HCT116 (cell line): Measurements from ENCODE around the gene DLX3. TPM values are rescaled to one million over a fixed set of nuclear protein-coding genes. Genes with fewer than 3 reads are reported as not detected.
"Not testable (repeated sequence)": the region's sequence is repeated elsewhere in the genome, so short reads cannot be mapped to it uniquely, and the experiment has no call there.

Experiments used
- ATAC-seq: fragments of 200-7000 bp; cut with Tn5 transposase; 2 replicates; pipeline ENCODE4 v1.9.1; 2020; ENCODE audit warnings: mild to moderate bottlenecking, moderate library complexity
- BruUV-seq: library from RNA; stranded (reverse); fragments of 400-500 nt; replicated peaks from 2 replicates; lab custom pipeline; 2021; lab: Mats Ljungman, UMichigan
- CTCF ChIA-PET: fragments of 300-600 bp; sonication (Branson Sonifier 250); formaldehyde crosslinking; loops from one replicate; lab custom pipeline; 2021; ENCODE audit warnings: antibody characterized with exemption; lab: Charles Lee
- POLR2A ChIA-PET: fragments of 300-600, 350-600 bp; sonication (Branson Sonifier 250); formaldehyde crosslinking; loops from one replicate; lab custom pipeline; 2021; ENCODE audit warnings: antibody characterized with exemption; lab: Charles Lee
- RAD21 ChIA-PET, 2 experiments: fragments of 300-600 bp; sonication (Branson Sonifier 250); formaldehyde crosslinking; loops; one replicate each; lab custom pipeline; 2023; ENCODE audit warnings: low total read pairs in 2 of 2; ENCODE audit not compliant: uncharacterized antibody in 2 of 2, unreplicated experiment in 2 of 2, low non-redundant PET in 1 of 2; lab: Charles Lee
- DNase-seq: peaks from one replicate; pipeline ENCODE4 v3.0.0-alpha.2; 2010; ENCODE audit warnings: low read depth, low spot score
- H2AFZ ChIP-seq: fragments of 200-600 bp; shearing (Covaris generic), sonication (generic); 2 replicates; pipeline ENCODE4 v1.6.1; 2017; ENCODE audit warnings: low read depth, mixed run types, mixed read lengths, antibody characterized with exemption, low read length; ENCODE audit not compliant: poor library complexity, severe bottlenecking
- H3K27ac ChIP-seq: 2 replicates; pipeline ENCODE4 v1.5.1; 2012; ENCODE audit warnings: low read depth, low read length
- H3K27me3 ChIP-seq: fragments of 200-600 bp; sonication (generic); 2 replicates; pipeline ENCODE4 v1.6.1; 2016; ENCODE audit warnings: mixed run types, low read length, mixed read lengths; ENCODE audit not compliant: insufficient read depth
- H3K36me3 ChIP-seq, 2 experiments: fragments of 200-500 bp in 1 of 2; fragments of 200-600 bp in 1 of 2; sonication (Bioruptor generic) in 1 of 2; sonication (generic) in 1 of 2; 2 replicates each; pipeline versions ENCODE4 v1.5.1 to v1.6.1; 2014 to 2016; ENCODE audit warnings: low read length in 2 of 2, inconsistent platforms in 1 of 2, mixed read lengths in 1 of 2, mixed run types in 1 of 2; ENCODE audit not compliant: insufficient read depth in 2 of 2, control insufficient read depth in 1 of 2
- H3K4me1 ChIP-seq, 2 experiments: fragments of 200-600 bp in 1 of 2; sonication (generic) in 1 of 2; 2 replicates each; pipeline versions ENCODE4 v1.5.1 to v1.6.1; 2012 to 2017; ENCODE audit warnings: low read length in 2 of 2, inconsistent platforms in 1 of 2, mild to moderate bottlenecking in 1 of 2, mixed read lengths in 1 of 2, mixed run types in 1 of 2, moderate library complexity in 1 of 2; ENCODE audit not compliant: insufficient read depth in 2 of 2, control insufficient read depth in 1 of 2
- H3K4me2 ChIP-seq: fragments of 200-600 bp; sonication (generic); 2 replicates; pipeline ENCODE4 v1.6.1; 2017; ENCODE audit warnings: mixed run types, low read length, mixed read lengths
- H3K4me3 ChIP-seq, 2 experiments: fragments of 200-600 bp in 1 of 2; sonication (generic) in 1 of 2; replicated peaks in 1 of 2; 2 replicates each; pipeline ENCODE4 v1.5.1; 2011 to 2016; ENCODE audit warnings: low read length in 2 of 2, control low read depth in 1 of 2, low read depth in 1 of 2, mild to moderate bottlenecking in 1 of 2, mixed read lengths in 1 of 2, mixed run types in 1 of 2
- H3K79me2 ChIP-seq: fragments of 200-600 bp; sonication (generic); 2 replicates; pipeline ENCODE4 v1.6.1; 2017; ENCODE audit warnings: mild to moderate bottlenecking, mixed run types, low read length, moderate library complexity, mixed read lengths; ENCODE audit not compliant: insufficient read depth
- H3K9ac ChIP-seq: fragments of 200-600 bp; sonication (generic); 2 replicates; pipeline ENCODE4 v1.6.1; 2016; ENCODE audit warnings: low read length, mixed read lengths
- H3K9me2 ChIP-seq: fragments of 200-600 bp; sonication (generic), shearing (Covaris generic); 2 replicates; pipeline ENCODE4 v1.6.1; 2017; ENCODE audit warnings: mixed run types, mild to moderate bottlenecking, moderate library complexity; ENCODE audit not compliant: insufficient read depth
- H3K9me3 ChIP-seq, 2 experiments: fragments of 200-500 bp in 1 of 2; fragments of 200-600 bp in 1 of 2; sonication (Bioruptor generic) in 1 of 2; sonication (generic) in 1 of 2; 2 replicates each; pipeline ENCODE4 v1.6.1; 2014 to 2017; ENCODE audit warnings: low read length in 2 of 2, mixed read lengths in 2 of 2, inconsistent platforms in 1 of 2, low read depth in 1 of 2, mild to moderate bottlenecking in 1 of 2, mixed run types in 1 of 2, moderate library complexity in 1 of 2; ENCODE audit not compliant: control insufficient read depth in 1 of 2, insufficient read depth in 1 of 2
- H4K20me1 ChIP-seq: fragments of 200-600 bp; sonication (generic), shearing (Covaris generic); 2 replicates; pipeline ENCODE4 v1.6.1; 2017; ENCODE audit warnings: mixed run types, mild to moderate bottlenecking, moderate library complexity; ENCODE audit not compliant: insufficient read depth
- CBX3 ChIP-seq: IDR thresholded peaks from 2 replicates; pipeline ENCODE4 v1.6.1; 2012; ENCODE audit warnings: low read depth
- EGR1 ChIP-seq: IDR thresholded peaks from 2 replicates; pipeline ENCODE4 v1.6.1; 2012; ENCODE audit warnings: low read depth
- EZH2phosphoT487 ChIP-seq: fragments of 200-600 bp; IDR thresholded peaks from 2 replicates; pipeline ENCODE4 v1.6.1; 2018; ENCODE audit warnings: antibody characterized with exemption, borderline replicate concordance
- FOSL1 ChIP-seq: IDR thresholded peaks from 2 replicates; pipeline ENCODE4 v1.6.1; 2012; ENCODE audit warnings: low read depth
- POLR2A ChIP-seq: IDR thresholded peaks from 2 replicates; pipeline ENCODE4 v1.7.0; 2011; ENCODE audit warnings: borderline replicate concordance; ENCODE audit not compliant: insufficient read depth, insufficient read length; ENCODE audit errors: extremely low read depth
- POLR2AphosphoS5 ChIP-seq: IDR thresholded peaks from 2 replicates; pipeline ENCODE4 v1.6.1; 2011; ENCODE audit warnings: mild to moderate bottlenecking, low read depth, low read length, moderate library complexity
- REST ChIP-seq: IDR thresholded peaks from 2 replicates; pipeline ENCODE4 v1.6.1; 2012; ENCODE audit warnings: low read depth
- SP1 ChIP-seq: IDR thresholded peaks from 2 replicates; pipeline ENCODE4 v1.6.1; 2012; ENCODE audit warnings: low read depth
- TCF7L2 ChIP-seq: IDR thresholded peaks from 2 replicates; pipeline ENCODE4 v1.7.0; 2011; ENCODE audit warnings: borderline replicate concordance, inconsistent platforms; ENCODE audit not compliant: insufficient read depth, insufficient read length; ENCODE audit errors: extremely low read depth
- ZBTB33 ChIP-seq: IDR thresholded peaks from 2 replicates; pipeline ENCODE4 v1.6.1; 2011; ENCODE audit warnings: mild to moderate bottlenecking, low read length, moderate library complexity; ENCODE audit not compliant: insufficient replicate concordance; ENCODE audit errors: extremely low read depth
- ZFX ChIP-seq: fragments of 450-650 bp; IDR thresholded peaks from 2 replicates; pipeline ENCODE4 v1.6.1; 2017
- intact Hi-C: fragments of 100-400 bp; cut with micrococcal nuclease; formaldehyde crosslinking; loops from 2 replicates; pipeline ENCODE4 v1.10.0; 2022
- total RNA-seq: library from RNA; stranded (reverse); gene quantifications from one replicate; pipeline ENCODE4 v1.2.1, GENCODE V29; 2021; ENCODE audit not compliant: unreplicated experiment

Gene DLX3
- total RNA-seq, 1 experiment from 2014 or later, result not detected

GRCh38 chr17:50042211-50042610, 47.2 kb upstream of the DLX3 start (continued):
- no peak for TF ChIP-seq EGR1
- no peak for TF ChIP-seq EZH2phosphoT487

- not testable (repeated sequence) for H3K27ac ChIP-seq
These were observed 45.5 kb upstream of the DLX3 start for GRCh38 chr17:50040496-50040895.

GRCh38 chr17:50039058-50039457, 44.0 kb upstream of the DLX3 start:
- Histone ChIP-seq H4K20me1 (no peaks in the 10 kb centered on the region), H3K36me3 (no peaks in the 10 kb centered on the region), H3K9me2 (no peaks in the 10 kb centered on the region), H2AFZ (no peak overlapping the region), H3K79me2 (no peaks in the 10 kb centered on the region), H3K4me1 (peaks cover 24 to 52% of the 10 kb centered on the region in 2 experiments), H3K9ac (no peak overlapping the region), H3K4me3 (no peak overlapping the region), H3K27me3 (no peaks in the 10 kb centered on the region), H3K4me2 (no peak overlapping the region), H3K9me3 (no peaks in the 10 kb centered on the region), H3K27ac (no peak overlapping the region)
- RAD21 ChIA-PET, result no interaction called here
- ATAC-seq, result no peak
- POLR2A ChIA-PET, result no interaction called here
- intact Hi-C loops, result no loop called here
- TF ChIP-seq FOSL1, result no peak
- no peak for TF ChIP-seq TCF7L2
- no peak for TF ChIP-seq CBX3
- no peak for TF ChIP-seq REST
- TF ChIP-seq POLR2A, result no peak
- no peak for TF ChIP-seq SP1
- no peak for TF ChIP-seq ZFX
- no peak for TF ChIP-seq POLR2AphosphoS5
- no peak for TF ChIP-seq ZBTB33
- CTCF ChIA-PET, result interaction anchor here (0.9 to 1.3 kb wide), 2 partner anchors 8 to 48 kb away, joined by 3 to 4 read pairs; no protein-coding TSS in a partner anchor
- DNase-seq, result no peak
- no TSS peak for BruUV-seq

More at GRCh38 chr17:50040496-50040895, 45.5 kb upstream of the DLX3 start:
- H3K4me2 ChIP-seq, intact Hi-C loops, H3K79me2 ChIP-seq, DNase-seq, ATAC-seq, CTCF ChIA-PET, H3K36me3 ChIP-seq, H3K9me2 ChIP-seq, RAD21 ChIA-PET, H4K20me1 ChIP-seq, H3K9me3 ChIP-seq, H2AFZ ChIP-seq, H3K4me3 ChIP-seq, H3K27me3 ChIP-seq, BruUV-seq, H3K9ac ChIP-seq: not testable (repeated sequence)
- POLR2A ChIA-PET, result interaction anchor here (0.6 to 2.1 kb wide), 2 partner anchors 15 to 139 kb away, joined by 3 to 6 read pairs; partner anchors contain the start of gene ITGA3
- peaks cover 14 to 43% of the 10 kb centered on the region in 2 experiments for H3K4me1 ChIP-seq
